ENCODE measurements around the gene CATSPERE. TPM values are rescaled to one million over a fixed set of nuclear protein-coding genes. Genes with fewer than 3 reads are reported as not detected.
A peak's percentile ranks its signal among the peaks of the same experiment; 100 is the strongest.

The CATSPERE gene
- total and polyA plus RNA-seq, 8 donors, result 0.31 to 4.6 (median 0.63) TPM; not detected in 4

DNA sequence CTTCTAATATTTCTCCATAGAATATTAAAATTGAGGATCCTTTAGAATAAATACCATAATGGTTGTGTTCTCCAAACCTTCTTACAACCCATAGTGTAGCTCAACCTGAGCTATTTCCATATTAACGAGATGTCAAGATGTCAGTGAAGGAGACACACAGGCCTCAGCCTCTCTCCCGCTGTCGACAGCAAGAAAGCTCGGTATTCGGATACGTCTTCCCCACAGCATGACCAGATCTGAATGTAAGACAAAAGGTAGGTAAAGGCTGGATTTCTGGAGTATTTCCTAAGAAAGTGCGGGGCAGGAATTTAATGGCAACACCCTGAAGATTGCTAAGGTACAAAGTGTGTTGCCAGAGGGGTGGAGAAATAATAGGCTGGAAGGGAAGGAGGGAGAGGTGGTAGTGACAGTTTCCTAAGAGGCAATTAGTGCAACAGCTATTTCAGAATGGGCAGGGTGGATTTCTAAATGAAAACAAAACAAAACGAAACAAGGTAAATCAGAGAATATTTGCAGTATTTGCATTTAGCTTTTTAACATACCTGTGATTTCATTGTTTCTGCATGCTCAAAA is 11.1 kb upstream of the CATSPERE start:
- DNase-seq, result no peak
- no peaks in the 10 kb centered on the region for H3K27me3 ChIP-seq
- intact Hi-C loops (cut with DNase I; ENCODE audit: low total_unique reads), result no loop called here
- H3K4me3 ChIP-seq, result peak overlapping the region; percentile 76 to 96 (median 84)
- H3K9me3 ChIP-seq, result no peaks in the 10 kb centered on the region
- TF ChIP-seq CTCF (IDR thresholded peaks at IDR 0.05) (no peak), EP300 (IDR thresholded peaks at IDR 0.05) (no peak), POLR2A (IDR thresholded peaks at IDR 0.05) (no peak), POLR2AphosphoS5 (IDR thresholded peaks at IDR 0.05) (no peak)
- H3K4me1 ChIP-seq, result peaks cover 17 to 76% (median 55%) of the 10 kb centered on the region in 4 donors
- peak overlapping the region in 4 of 5 donors; percentile 7 to 98 (median 94) for H3K27ac ChIP-seq
- 60 to 70% (median 62%) methylated on average over 8 of the region's 8 CpGs for WGBS, 5 donors
- H3K36me3 ChIP-seq, result no peaks in the 10 kb centered on the region

- Histone ChIP-seq H3K36me3 (no peaks in the 10 kb centered on the region), H3K4me3 (peak overlapping the region; percentile 76 to 96 (median 84)), H3K27ac (peak overlapping the region; percentile 93 to 98 (median 95)), H3K9me3 (no peaks in the 10 kb centered on the region), H3K4me1 (peaks cover 15 to 67% (median 48%) of the 10 kb centered on the region in 4 donors), H3K27me3 (no peaks in the 10 kb centered on the region)
- TF ChIP-seq POLR2AphosphoS5 (IDR thresholded peaks at IDR 0.05) (no peak), EP300 (IDR thresholded peaks at IDR 0.05) (no peak), POLR2A (IDR thresholded peaks at IDR 0.05) (no peak)
- 0 to 2% (median 1%) methylated on average over 18 to 41 of the region's 41 CpGs for WGBS, 5 donors
- peak; percentile 38 to 81 for DNase-seq
- intact Hi-C loops (cut with DNase I; ENCODE audit: low total_unique reads), result no loop called here
Observed at GRCh38 chr1:244450597-244451538, 10.2 kb upstream of the CATSPERE start.

GRCh38 chr1:244451539-244451950 is 9.5 kb upstream of the CATSPERE start, which contains the start of gene ADSS2:
Gene ADSS2, minus strand, starts transcription at chr1:244451909. Its CDS starts 92 bp downstream, at chr1:244451817.
- Histone ChIP-seq H3K4me1 (peaks cover 15 to 60% (median 44%) of the 10 kb centered on the region in 4 donors), H3K4me3 (peak within 1 kb of the TSS; percentile 76 to 96 (median 84)), H3K9me3 (no peaks in the 10 kb centered on the region), H3K36me3 (no peaks in the 10 kb centered on the region), H3K27ac (peak within 1 kb of the TSS; percentile 93 to 98 (median 95)), H3K27me3 (no peaks in the 10 kb centered on the region)
- intact Hi-C loops (cut with DNase I; ENCODE audit: low total_unique reads), result no loop called here
- no peak for TF ChIP-seq CTCF (IDR thresholded peaks at IDR 0.05)
- TF ChIP-seq POLR2AphosphoS5 (IDR thresholded peaks at IDR 0.05), result peak; percentile 16 to 95 (median 84)
- peak in 2 of 4 donors; percentile 27 to 68 for TF ChIP-seq POLR2A (IDR thresholded peaks at IDR 0.05)
- no peak for TF ChIP-seq EP300 (IDR thresholded peaks at IDR 0.05)
- WGBS, 5 donors, result 0% methylated on average over 39 to 45 of the region's 45 CpGs; no CpG with 5 or more reads in 1 of the 5 donors
- peak in 1 of 2 donors; percentile 29 for DNase-seq

DNA sequence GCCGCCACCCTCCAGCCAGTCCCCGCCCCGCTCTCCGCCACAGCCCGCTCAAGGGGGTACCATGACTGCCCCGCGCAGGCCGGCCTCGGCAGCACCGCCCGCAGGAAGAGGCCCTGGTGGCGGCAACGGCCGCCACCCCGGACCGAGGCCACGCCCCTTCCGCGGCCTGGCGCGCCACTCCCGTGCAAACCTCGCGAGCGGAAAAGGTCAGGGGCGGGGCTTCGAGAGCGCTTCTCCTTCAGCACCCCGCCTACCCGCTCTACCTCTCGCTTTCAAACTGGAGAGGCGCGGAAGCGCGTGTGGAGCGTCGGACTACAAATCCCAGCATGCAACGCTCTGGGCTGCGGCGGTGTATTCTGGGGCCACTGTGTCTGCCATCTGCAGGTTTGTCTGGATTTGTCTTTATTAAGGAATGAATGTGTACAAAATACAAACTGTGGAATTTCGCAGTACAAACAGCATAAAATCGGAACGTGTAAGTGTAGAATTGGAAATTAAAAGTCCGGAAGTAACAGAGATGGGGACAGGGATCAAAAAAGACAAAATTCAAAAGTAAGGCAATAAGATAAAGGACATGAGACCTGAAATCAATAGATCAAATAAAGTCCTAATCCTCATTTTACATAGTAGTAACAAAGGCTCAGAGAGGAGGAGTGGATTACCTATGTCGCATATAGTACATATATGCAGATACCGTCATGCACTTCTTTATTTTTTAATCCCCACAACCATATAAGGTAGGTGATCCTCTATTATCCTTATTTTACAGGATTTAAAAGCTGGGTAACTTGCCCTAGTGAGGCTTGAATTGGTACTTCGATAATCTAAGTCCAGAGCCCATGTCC is 8.9 kb upstream of the CATSPERE start:
- H3K4me1 ChIP-seq, result peaks cover 15 to 54% (median 39%) of the 10 kb centered on the region in 4 donors
- TF ChIP-seq POLR2A (IDR thresholded peaks at IDR 0.05) (no peak), CTCF (IDR thresholded peaks at IDR 0.05) (peak in 4 of 7 experiments; percentile 47 to 64 (median 48)), POLR2AphosphoS5 (IDR thresholded peaks at IDR 0.05) (peak in 2 of 3 donors; percentile 78 to 81)
- intact Hi-C loops (cut with DNase I; ENCODE audit: low total_unique reads), result no loop called here
- 5 to 14% (median 6%) methylated on average over 18 to 47 of the region's 47 CpGs for WGBS, 5 donors
- H3K4me3 ChIP-seq, result peak overlapping the region; percentile 76 to 96 (median 84)
- H3K36me3 ChIP-seq, result no peaks in the 10 kb centered on the region
- no peaks in the 10 kb centered on the region for H3K27me3 ChIP-seq
- peak overlapping the region; percentile 93 to 98 (median 95) for H3K27ac ChIP-seq
- no peaks in the 10 kb centered on the region for H3K9me3 ChIP-seq
- DNase-seq, result peak; percentile 99 to 100
